Muscle layer of duodenum (tissue), 2 donors: ENCODE measurements around the gene HIVEP3.

Experiments
- H3K27ac ChIP-seq: one replicate; pipeline ENCODE4 v1.7.0; 2013; ENCODE audit warnings: mild to moderate bottlenecking, low read length
- H3K27me3 ChIP-seq: one replicate; pipeline ENCODE4 v1.7.0; 2013; ENCODE audit warnings: low read depth, mild to moderate bottlenecking, control low read depth, low read length
- H3K36me3 ChIP-seq, 2 donors: one replicate each; pipeline ENCODE4 v1.7.0; 2013; ENCODE audit warnings: low read length in 2 of 2, control low read depth in 1 of 2, mild to moderate bottlenecking in 1 of 2; ENCODE audit not compliant: insufficient read depth in 2 of 2, control insufficient read depth in 1 of 2
- H3K4me1 ChIP-seq, 2 donors: one replicate each; pipeline ENCODE4 v1.7.0; 2013; ENCODE audit warnings: low read length in 2 of 2, mild to moderate bottlenecking in 2 of 2, control low read depth in 1 of 2, moderate library complexity in 1 of 2; ENCODE audit not compliant: insufficient read depth in 2 of 2, control insufficient read depth in 1 of 2
- H3K4me3 ChIP-seq, 2 donors: one replicate each; pipeline ENCODE4 v1.7.0; 2013; ENCODE audit warnings: low read length in 2 of 2, low read depth in 1 of 2, mild to moderate bottlenecking in 1 of 2
- H3K9me3 ChIP-seq, 2 donors: one replicate each; pipeline ENCODE4 v1.7.0; 2013; ENCODE audit warnings: low read length in 2 of 2, control low read depth in 1 of 2, mild to moderate bottlenecking in 1 of 2; ENCODE audit not compliant: control insufficient read depth in 1 of 2
- donor health status: healthy.

The HIVEP3 gene

DNA sequence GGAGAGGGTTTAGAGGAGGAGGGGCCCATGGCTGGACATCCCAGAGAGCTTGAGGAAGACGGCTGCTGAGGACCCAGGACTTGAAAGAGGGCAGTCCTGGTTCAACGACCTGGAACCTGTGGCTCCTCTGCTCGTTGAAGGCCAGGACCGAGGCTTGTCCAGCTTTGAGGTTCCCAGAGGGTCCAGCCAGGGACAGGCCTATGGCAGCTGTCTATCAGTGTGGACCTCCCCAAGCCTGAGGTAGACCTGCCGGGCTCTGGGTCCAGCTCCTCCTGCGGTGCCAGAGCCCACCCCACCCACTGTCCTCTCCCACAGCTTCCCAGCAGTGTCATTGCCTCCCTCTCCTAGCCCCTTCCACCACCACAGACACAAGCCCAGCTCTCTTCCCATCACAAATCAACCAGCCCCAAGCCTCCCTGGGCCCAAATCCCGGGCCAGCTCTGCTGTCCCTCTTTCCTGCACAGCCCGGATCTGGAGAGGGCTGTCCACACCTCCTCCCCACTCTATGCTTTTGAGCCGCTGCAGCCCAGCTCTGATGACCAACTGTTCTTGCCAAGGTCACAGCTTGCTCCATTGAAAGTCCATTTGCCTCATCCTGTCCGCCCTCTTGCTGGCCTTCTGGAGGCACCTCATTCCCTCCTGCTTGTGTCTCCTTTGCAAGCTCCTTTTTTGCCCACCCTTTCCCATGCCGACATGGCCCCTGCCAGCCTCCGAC is 385.5 kb downstream of the HIVEP3 start:
- Histone ChIP-seq H3K27me3 (no peaks in the 10 kb centered on the region), H3K36me3 (no peaks in the 10 kb centered on the region), H3K27ac (no peak overlapping the region), H3K4me1 (peaks cover 0 to 12% of the 10 kb centered on the region in 2 donors), H3K9me3 (no peaks in the 10 kb centered on the region), H3K4me3 (no peak overlapping the region)

DNA sequence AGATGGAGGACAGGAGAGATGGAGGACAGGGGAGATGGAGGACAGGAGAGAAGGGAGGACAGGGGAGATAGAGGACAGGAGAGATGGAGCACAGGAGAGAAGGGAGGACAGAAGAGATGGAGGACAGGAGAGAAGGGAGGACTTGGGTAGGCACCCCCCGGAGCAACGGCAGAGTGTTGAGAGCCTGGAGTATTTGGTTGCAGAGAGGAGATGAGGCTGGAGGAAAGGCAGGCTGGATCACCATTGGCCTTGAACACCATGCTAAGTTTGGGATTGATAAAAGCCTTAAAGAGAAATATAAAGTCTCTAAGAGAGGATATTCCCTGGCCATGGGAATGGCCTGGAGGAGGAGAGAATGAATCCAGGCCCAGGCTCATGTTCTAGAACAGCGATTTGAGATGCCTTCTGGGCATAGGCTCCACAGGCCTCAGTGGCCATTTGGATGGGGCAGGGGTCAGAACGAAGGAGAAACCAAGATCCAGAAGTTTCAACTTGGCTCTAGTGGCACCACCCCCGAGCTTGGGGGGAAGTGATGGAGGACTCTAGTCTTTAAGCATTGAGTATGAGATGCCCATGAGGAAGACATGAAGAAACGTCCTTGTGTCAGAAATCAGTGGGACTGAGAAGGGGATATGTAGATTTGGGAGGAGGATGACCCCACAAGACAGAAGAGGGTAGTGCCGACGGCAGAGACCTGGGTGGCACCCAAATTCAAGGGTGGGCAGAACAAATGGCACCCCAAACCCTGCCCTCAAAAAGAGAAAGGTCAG is 386.3 kb downstream of the HIVEP3 start:
- Histone ChIP-seq H3K4me1 (peaks cover 0 to 5% of the 10 kb centered on the region in 2 donors), H3K36me3 (no peaks in the 10 kb centered on the region), H3K4me3 (no peak overlapping the region), H3K27ac (no peak overlapping the region), H3K27me3 (no peaks in the 10 kb centered on the region), H3K9me3 (no peaks in the 10 kb centered on the region)

- Histone ChIP-seq H3K9me3 (no peaks in the 10 kb centered on the region), H3K4me3 (no peak overlapping the region), H3K4me1 (no peaks in the 10 kb centered on the region), H3K27ac (no peak overlapping the region), H3K27me3 (no peaks in the 10 kb centered on the region), H3K36me3 (no peaks in the 10 kb centered on the region)
These were observed 388.3 kb downstream of the HIVEP3 start for GRCh38 chr1:41530411-41530810.

- no peaks in the 10 kb centered on the region for H3K36me3 ChIP-seq
- H3K4me3 ChIP-seq = no peak overlapping the region
- H3K9me3 ChIP-seq = no peaks in the 10 kb centered on the region
- no peak overlapping the region for H3K27ac ChIP-seq
- no peaks in the 10 kb centered on the region for H3K27me3 ChIP-seq
- H3K4me1 ChIP-seq = no peaks in the 10 kb centered on the region
These were observed 388.9 kb downstream of the HIVEP3 start for GRCh38 chr1:41529621-41530395.

GRCh38 chr1:41528726-41529605 is 389.8 kb downstream of the HIVEP3 start:
- no peaks in the 10 kb centered on the region for H3K4me1 ChIP-seq
- no peak overlapping the region for H3K4me3 ChIP-seq
- no peaks in the 10 kb centered on the region for H3K27me3 ChIP-seq
- H3K27ac ChIP-seq = no peak overlapping the region
- no peaks in the 10 kb centered on the region for H3K9me3 ChIP-seq
- peaks cover 0 to 4% of the 10 kb centered on the region in 2 donors for H3K36me3 ChIP-seq

DNA sequence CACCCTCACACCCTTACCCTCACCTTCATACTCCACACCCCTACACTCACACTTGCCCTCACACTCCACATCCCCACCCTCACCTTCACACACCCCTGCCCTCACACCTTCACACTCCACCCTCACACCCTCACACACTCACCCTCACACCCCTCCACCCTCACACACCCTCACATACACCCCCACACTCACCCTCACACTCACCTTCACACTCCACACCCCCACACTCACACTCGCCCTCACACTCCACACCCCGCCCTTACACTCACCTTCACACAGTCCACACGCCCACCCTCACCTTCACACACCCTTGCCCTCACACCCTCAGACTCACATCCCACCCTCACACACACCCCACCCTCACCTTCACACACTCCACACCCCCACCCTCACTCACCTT is 390.6 kb downstream of the HIVEP3 start:
- no peak overlapping the region for H3K4me3 ChIP-seq
- no peaks in the 10 kb centered on the region for H3K9me3 ChIP-seq
- H3K4me1 ChIP-seq = no peaks in the 10 kb centered on the region
- no peak overlapping the region for H3K27ac ChIP-seq
- H3K36me3 ChIP-seq = peaks cover 0 to 4% of the 10 kb centered on the region in 2 donors
- H3K27me3 ChIP-seq = no peaks in the 10 kb centered on the region

DNA sequence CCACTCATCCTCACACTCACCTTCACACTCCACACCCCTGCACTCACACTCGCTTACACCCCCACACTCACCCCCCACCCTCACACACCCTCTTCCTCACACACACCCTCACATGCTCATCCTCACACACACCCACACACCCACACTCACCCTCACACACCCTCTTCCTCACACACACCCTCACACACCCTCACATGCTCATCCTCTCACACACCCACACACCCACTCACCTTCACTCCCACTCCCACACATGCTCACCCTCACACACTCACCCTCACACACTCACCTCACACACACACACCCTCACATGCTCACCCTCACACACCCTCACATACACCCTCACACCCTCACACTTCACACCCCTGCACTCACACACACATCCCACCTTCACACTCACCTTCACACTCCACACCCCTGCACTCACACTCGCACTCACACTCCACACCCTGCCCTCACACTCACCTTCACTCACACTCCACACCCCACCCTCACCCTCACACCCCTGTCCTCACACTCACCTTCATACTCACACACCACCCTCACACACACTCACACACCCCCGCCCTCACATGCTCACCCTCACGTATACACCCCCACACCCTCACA is 391.7 kb downstream of the HIVEP3 start:
- Histone ChIP-seq H3K36me3 (peaks cover 0 to 4% of the 10 kb centered on the region in 2 donors), H3K4me3 (no peak overlapping the region), H3K4me1 (no peaks in the 10 kb centered on the region), H3K27ac (no peak overlapping the region), H3K9me3 (no peaks in the 10 kb centered on the region), H3K27me3 (no peaks in the 10 kb centered on the region)

- Histone ChIP-seq H3K36me3 (peaks cover 0 to 4% of the 10 kb centered on the region in 2 donors), H3K4me1 (no peaks in the 10 kb centered on the region), H3K9me3 (no peaks in the 10 kb centered on the region), H3K27ac (no peak overlapping the region), H3K27me3 (no peaks in the 10 kb centered on the region), H3K4me3 (no peak overlapping the region)
These were observed 392.7 kb downstream of the HIVEP3 start for GRCh38 chr1:41525891-41526587.

DNA sequence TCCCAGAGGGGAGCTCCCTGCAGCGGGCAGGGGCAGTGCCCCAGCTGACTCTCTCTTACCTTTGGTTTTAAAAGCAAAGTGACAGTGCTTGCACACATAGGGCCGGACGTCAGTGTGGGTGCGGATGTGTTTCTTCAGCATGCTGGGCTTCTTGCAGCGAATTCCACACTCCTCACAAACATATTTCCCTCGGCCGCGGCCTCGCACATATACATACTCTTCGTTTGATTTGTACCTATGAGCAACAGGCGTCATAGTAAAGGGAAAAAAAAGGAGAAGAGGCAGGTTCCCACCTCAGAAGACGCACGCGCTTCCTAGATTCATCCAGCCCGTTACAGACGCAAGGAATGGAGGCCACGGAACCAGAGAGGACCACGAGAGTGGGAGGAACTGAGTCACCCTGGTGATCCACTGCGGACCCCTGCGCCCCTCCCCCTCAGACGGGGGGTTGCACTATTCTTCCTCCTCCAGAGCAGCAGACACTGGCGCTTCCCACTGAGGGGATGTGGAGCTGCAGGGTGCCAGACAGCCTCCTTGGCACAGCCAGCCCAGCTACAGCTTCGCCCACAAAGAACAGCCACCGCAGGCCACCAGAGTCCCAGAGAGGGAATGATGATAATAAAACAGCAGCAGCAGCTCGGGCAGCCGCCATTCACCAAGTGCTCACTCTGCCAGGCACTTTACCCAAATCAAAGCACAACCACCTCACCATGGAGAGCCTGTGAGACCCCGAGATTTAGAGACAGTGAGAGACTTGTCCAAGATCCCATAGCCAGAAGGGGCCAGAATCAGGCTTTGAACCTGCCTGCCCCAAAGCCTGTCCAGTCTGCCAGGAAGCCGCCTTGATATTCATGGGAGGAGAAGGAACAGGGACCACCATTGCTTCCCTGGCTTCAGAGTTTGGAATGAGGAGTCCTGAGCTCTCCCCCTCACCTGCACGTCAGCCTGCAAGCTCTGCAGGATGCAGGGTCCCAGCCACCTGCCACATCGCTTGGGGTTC is 393.7 kb downstream of the HIVEP3 start:
- no peak overlapping the region for H3K27ac ChIP-seq
- no peaks in the 10 kb centered on the region for H3K27me3 ChIP-seq
- no peaks in the 10 kb centered on the region for H3K4me1 ChIP-seq
- H3K4me3 ChIP-seq = no peak overlapping the region
- no peaks in the 10 kb centered on the region for H3K9me3 ChIP-seq
- H3K36me3 ChIP-seq = peaks cover 0 to 4% of the 10 kb centered on the region in 2 donors
